ENCODE results near the gene DENND6B. TPM values are rescaled to one million over a fixed set of nuclear protein-coding genes. Genes with fewer than 3 reads are reported as not detected.

Gene DENND6B
- polyA plus RNA-seq, 3 donors, result 9.0 to 12.0 (median 11.2) TPM

DNA sequence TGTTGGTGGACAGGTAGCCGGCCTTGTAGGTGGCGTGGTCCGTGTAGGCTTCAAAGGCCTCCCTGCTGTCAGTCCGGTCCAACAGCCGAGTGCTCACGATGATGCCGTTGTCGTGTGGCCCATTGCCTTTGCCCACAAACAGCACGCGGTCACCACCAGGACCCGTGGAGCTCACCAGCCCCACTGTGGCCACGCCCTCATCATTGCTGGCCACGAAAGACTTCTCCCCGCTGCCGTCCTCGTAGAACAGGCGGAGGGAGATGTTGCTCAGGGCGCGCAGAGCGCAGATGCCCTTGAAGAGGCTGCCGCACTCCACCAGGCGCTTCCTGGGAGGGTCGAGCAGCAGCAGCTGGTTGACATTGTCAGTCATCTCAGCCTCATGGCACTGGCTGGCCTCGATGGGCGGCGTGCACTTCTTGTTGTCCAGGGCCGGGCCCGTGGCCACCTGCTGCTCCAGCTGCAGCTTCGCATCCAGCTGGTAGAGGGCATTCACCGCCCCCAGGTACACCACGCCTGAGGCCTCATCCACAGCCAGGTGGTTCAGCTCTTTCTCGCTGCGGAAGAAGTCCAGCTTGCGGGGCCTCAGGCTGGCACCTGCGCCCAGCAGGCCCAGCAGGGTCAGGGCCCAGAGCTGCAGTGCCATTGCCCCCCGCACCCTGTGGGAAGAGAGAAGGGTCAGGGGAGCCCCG is 36.7 kb downstream of the DENND6B start:
- DNase-seq (ENCODE audit: low read depth in 3 of 3, low spot score in 2 of 3), result no peak

DNA sequence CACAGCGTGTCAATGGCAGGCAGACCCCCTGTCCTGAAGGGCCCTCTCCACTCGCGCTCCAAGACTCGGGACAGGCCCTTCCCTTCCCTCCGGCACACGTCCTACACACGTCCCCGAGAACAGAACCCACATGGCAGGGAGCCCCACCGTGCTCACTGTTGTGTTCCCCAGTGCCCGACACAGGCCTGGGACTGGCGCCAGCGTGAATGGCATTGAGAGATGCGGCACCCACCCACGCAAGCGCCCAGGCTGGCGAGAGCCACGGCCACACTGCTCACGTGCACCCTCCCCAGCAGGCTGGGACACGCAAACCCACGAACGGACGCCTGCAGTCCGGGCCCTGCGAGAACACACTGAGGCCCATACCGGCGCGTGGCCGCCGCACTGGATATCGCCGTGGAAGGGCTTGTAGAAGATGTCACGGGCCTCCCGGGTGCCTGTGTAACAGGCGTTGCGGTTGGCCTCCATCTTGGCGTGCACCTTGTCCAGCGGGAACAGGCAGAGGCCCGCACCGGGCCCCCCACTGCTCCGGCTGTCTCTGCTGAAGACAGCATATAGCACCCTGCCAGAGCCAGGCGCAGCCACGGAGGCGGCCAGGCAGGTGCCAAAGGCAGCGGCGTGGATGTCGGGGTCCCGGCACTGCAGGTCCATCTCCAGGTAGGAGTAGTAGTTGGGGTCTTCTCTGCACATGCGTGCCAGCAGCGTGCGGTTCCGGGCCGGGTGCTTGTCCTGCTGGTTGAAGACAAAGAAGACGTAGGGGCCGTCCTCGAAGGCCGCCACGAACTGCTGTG is 37.5 kb downstream of the DENND6B start:
- DNase-seq (ENCODE audit: low read depth in 3 of 3, low spot score in 2 of 3), result no peak

DNA sequence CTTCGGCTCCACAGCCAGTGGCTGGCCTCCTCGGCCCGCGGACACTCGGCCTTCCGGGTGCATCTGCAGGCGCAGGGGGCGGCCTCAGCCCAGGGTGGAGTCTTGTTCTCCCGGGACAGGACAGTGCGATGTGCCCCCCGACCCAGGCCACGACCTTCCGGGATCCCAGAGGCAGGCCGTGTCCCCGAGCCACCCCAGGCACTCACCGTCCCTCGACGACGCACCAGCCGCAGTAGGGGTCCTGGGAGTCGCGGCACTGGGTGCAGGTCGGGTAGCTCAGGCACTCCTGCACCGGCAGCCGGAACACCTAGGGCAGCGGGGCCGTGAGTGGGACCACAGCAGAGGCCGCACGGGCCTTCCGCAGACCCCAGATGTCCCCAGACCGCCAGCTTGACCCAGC is 39.1 kb downstream of the DENND6B start:
- no peak for DNase-seq (ENCODE audit: low read depth in 3 of 3, low spot score in 2 of 3)

DNA sequence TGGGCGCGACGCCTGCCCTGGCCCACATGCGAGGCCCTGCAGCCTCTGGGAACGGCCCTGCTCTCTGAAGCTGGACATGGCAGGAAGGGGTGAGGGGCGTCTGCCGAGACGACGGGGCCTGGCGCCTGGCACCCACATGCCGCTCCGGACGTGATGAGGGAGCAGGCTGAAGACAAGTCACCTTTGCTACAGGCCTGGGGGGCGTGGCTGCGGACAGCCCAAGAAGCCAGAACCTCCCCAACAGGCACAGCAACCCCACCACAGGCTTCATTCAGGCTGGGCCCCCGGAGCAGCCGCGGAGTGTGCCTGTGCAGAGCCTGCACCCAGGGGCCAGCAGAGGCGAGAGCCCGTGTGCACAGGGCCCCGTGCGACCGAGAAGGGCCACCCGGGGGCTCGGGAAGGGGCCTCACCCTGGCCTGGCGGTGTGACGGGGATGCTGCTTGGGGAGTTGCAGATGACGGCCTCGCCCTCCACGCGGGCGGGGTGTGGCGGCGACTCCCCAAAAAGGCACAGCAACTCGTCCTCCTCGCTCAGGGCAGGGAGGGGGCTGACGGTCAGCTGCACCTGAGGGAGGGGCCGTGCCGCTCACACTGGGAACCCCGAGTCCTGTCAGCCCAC is 40.0 kb downstream of the DENND6B start:
- DNase-seq (ENCODE audit: low read depth in 3 of 3, low spot score in 2 of 3), result no peak

DNA sequence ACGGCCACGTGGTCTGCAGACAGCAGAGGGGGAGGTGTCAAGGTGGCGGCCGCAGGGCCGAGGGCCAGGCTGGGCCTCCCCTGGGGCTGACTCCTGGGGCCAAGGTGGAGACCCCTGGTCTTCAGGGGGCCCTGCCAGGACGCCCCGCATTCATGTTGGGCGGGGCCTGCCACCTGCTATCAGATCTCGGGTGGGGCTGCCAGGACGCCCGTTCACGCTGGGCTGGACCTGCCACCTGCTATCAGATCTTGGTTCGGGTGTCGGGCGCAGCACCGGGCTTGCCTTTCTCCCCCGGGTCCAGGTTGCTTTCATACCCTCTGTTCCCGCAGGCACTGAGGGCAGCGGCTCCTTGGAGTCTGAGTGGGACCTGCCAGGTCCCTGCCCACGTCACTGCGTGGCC is 40.5 kb downstream of the DENND6B start:
- DNase-seq (ENCODE audit: low read depth in 3 of 3, low spot score in 2 of 3), result no peak

DNA sequence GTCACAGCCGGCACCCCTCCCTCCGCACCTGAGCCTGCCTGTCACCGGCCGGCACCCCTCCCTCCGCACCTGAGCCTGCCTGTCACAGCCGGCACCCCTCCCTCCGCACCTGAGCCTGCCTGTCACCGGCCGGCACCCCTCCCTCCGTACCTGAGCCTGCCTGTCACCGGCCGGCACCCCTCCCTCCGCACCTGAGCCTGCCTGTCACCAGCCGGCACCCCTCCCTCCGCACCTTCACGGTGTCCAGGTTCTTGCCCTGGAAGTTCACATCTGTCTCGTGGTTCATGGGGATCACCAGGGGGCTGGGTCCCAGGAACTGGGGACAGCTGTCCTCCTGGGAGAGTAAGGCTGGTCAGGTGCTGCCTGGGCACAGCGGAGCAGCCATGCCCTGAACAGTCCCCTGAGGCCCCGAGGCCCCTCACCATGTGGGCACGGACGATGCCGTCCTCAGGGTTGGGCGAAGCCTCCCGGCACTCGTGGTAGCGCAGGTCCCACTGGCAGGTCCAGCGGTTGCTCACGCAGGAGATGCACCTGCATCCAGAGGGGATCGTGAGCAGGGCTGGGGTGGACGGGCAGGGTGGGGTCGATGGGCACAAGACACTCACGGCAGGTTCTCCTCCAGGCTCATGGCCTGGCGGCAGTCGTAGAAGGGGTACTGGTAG is 41.1 kb downstream of the DENND6B start:
- no peak for DNase-seq (ENCODE audit: low read depth in 3 of 3, low spot score in 2 of 3)

DNA sequence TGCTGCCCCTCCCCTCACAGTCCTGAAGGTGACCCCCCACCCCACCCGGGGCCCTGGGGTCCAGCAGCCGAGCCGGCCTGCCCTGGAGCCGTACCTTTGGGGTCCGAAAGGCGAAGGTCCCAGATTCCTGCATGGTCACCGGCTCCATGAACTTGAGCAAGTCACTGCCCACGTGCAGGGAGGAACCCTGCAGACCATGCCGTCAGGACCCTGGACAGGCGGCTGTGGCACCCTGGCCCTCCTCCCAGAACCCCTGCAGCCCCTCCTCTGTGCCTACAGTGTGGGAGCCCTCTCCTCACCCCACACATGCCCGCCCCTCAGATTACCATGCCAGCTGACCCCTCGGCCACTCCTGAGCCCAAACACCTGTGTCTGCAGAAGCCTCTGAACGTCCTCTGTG is 42.3 kb downstream of the DENND6B start:
- no peak for DNase-seq (ENCODE audit: low read depth in 3 of 3, low spot score in 2 of 3)

DNA sequence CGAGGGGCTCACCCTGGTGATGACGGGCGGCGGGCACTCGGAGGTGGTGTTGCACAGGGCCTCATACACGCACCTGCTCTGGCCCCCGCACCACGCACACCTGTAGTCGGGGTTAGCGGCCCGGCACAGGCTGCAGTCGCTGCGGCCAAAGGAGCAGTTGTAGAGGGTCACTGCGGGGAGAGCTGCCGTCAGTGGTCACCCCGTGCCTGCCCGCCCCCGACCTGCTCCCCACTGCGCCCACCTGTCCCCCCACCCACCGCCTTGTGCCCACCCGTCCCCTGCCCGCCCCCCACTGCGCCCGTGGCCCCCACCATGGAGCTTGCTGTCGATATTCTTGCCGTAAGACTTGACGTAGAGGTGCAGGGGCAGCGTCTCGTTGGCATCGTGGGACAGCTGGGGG is 43.0 kb downstream of the DENND6B start:
- DNase-seq (ENCODE audit: low read depth in 3 of 3, low spot score in 2 of 3), result no peak

DNA sequence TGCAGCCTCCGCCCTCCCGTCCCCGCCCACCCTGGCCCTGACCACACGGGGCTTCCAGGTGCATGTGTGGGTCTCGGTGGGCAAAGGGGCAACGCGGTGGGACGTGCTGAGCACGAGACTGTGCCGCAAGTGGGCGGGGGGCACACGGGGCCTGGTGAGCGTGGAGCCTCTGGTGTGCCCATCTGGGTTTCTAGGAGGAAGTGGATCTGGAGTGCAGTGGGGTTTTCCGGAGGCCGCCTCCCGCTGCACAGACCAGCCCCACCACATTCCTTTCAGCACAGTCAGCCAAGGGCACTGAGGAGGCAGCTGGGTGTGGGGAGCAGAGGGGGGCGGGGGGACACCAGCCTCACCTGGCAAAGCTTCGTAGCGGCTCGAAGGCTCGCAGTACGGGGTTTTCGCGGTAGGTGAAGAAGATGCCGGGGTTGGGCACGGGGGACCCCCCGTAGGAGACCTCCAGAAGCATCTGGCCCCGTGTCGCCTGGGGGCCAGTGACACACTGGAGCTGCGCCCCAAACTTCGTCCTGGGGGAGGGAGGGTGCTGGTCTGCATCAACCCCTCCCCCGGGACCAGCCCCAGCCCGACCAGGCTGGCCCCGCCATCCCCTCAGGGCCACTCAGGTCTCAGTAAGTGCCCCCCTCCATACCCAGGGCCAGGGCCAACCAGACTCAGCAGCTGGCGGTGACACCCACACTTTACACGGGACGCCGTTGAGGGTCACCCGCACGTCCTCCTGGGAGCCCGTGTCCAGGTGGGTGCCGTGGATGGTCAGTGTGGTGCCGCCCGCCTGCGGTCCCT is 44.3 kb downstream of the DENND6B start:
- no peak for DNase-seq (ENCODE audit: low read depth in 3 of 3, low spot score in 2 of 3)

DNA sequence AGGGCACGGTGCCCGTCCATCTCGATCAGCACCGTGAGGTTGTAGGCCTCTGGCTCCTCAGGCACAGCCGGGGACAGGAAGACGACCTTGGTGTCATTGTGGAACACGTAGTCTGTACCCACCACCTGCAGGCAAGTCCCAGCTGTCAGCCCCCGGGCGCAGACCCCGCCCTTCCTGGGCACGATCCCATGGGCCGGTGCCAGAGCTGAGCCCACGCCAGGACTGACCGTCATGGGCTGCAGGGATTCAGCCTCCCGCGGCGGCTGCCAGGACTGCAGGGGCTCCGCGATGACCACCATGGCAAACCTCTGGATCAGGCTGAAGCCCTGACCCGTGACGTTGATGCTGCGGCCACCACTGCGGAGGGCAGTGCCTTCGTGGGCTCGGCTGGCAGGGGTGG is 44.9 kb downstream of the DENND6B start:
- DNase-seq (ENCODE audit: low read depth in 3 of 3, low spot score in 2 of 3), result no peak

DNA sequence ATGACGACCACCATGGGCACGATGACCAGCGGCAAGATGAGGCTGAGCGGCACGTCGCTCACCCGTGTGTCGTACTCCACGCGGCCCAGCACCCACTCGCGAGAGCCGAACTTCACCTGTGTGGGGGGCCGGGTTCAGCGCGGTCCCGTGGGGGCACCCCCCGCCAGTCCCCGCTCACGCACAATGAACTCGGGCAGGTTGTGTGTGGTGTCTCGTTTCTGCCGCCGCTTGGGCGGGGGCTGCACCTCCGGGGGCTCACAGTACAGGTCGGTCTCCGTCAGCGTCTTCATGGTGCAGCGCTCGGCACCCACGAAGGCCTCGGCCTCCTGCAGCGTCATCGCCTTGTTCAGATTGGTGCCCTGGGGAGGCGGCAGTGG is 45.4 kb downstream of the DENND6B start:
- DNase-seq (ENCODE audit: low read depth in 3 of 3, low spot score in 2 of 3), result no peak

DNA sequence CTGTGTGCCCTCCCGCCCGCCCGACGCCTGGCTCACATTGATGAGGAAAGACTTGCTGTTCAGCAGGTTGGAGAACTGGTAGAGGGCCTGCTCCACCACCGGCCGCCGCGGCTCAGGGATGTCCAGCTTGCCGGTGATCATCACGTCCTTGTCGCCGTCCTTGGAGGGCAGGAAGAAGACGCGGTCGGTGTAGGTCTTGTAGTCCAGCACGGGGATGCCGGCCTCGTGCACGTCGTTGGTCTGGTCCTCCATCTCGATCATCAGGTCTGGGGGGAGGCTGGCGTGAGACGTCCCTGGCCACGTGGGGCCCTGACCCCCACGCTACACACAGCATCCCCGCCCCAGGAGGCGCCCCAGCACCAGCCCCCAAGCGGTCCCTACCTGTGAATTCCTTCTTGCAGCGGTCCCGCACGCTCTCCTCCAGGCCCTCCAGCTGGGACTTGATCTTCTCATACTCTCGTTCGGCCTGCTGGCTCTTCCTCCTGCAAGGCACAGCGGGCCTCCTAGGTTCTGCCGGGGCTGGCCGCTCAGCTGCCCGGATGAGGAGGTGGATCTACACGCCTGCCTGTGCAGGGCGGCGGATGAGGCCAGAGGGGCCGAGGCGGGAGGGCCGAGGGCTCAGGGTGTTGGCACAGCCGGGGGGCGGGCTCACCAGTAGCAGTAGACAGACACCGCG is 46.0 kb downstream of the DENND6B start:
- no peak for DNase-seq (ENCODE audit: low read depth in 3 of 3, low spot score in 2 of 3)

DNA sequence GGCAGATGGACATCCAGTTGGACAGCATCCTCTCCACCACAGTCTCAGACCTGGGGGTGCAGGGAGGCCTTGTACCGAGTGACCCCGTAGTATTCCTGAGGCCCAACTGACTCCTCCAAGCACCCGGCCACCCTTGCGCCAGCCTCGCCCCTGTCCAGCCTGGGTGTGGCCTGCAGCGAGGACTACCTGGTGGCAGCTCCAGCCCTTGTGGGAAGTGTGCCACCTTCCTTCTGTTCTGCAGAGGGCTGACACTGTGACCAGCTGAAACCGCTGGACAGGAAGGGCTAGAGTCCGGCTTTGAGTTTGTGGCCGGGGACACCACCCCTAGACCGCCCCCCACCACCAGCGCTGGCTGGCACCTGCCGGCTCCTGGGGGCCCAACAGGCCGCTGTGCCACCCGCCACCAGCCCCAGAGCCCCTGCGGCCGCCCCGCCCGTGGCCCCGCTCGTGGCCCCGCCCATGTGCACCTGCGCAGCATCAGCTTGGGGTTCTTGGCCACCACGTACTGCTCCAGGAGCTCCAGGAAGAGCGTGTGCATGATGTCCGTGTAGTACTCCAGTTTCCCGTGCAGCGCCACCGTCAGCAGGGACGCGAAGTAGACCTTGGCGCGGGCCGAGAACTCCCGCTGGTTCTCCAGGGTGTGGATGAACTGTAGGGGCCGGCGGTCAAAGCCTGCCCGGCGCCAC is 46.6 kb downstream of the DENND6B start:
- no peak for DNase-seq (ENCODE audit: low read depth in 3 of 3, low spot score in 2 of 3)

DNA sequence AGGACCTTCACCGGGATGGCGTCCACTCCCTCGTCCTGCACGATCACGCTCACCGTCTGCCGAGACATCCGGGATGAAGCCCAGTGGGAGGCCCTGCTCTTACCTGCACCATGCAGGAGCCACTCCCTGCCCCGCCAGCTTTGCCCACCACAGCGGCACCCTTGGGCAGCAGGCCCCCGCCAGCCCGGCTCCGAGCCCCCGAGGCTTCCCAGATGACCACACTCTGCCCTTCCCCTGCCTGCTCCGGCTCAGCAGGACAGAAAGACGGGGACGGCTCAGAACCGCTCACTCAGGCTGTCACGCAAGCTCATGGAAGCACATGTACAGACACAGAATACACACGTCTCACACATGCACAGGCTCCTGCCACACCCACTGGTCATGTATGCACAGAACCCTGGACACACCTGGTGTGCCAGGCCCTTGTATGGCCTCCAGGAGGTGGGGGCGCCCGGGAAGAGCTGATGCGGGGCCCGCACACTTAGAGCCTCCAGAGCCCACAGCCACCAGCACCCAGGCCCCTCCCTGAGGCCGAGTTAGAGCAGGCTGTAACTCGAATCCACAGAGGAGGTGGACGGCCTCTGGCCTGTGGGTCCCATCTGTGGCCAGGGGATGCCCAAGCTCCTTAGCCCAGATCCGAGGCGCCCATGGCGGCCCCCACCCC is 47.7 kb downstream of the DENND6B start:
- no peak for DNase-seq (ENCODE audit: low read depth in 3 of 3, low spot score in 2 of 3)

DNA sequence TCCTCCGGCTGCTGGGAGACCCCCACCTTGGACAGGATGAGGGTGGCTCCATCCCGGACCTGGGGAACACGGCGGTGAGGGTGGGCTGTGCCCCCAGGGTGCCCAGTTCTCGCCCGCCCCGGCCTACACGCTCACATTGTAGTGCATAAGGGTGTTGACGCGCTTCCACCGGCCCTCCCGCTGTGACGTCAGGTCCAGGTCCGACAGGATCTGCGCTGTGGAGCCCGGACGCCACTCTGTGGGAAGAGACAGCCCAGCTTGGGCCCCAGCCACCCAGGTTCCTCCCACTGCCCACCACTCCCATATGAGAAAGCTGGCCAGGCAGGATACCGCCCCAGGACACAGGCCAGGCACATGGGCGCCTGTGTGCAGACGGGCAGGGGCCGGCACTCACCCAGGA is 48.4 kb downstream of the DENND6B start:
- no peak for DNase-seq (ENCODE audit: low read depth in 3 of 3, low spot score in 2 of 3)

DNA sequence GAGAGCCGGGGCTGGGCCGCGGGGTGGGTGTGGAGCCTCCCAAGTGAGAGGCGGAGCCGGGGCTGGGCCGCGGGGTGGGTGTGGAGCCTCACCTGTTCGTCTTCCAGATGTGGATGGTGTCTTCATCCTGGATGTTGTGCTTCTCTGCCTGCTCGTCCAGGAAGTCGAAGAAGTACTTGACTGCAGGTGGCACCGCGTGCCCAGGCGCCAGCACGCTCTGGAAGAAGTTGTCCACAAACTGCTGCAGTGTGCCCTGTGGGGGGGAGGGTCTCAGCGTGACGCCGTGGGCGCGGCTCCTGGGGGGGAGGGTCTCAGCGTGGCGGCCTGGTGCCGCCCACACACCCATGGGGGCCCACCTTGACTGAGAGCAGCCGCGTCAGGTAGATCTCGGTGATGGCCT is 49.1 kb downstream of the DENND6B start:
- DNase-seq (ENCODE audit: low read depth in 3 of 3, low spot score in 2 of 3), result no peak

DNA sequence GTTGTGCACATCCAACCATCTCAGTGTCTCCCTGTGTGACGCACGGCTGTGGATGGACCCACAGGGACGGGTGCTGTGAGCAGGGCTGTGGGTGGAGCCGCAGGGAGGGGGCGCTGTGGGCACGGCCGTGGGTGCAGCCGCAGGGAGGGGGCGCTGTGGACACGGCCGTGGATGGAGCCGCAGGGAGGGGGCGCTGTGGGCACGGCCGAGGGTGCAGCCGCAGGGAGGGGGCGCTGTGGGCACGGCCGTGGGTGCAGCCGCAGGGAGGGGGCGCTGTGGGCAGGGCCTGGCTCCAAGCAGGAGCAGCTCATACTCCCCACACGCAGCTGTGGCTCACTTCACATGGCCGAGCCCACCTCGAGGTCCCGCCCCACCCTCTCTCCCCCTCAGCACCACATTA is 50.7 kb downstream of the DENND6B start:
- DNase-seq (ENCODE audit: low read depth in 3 of 3, low spot score in 2 of 3), result no peak

DNA sequence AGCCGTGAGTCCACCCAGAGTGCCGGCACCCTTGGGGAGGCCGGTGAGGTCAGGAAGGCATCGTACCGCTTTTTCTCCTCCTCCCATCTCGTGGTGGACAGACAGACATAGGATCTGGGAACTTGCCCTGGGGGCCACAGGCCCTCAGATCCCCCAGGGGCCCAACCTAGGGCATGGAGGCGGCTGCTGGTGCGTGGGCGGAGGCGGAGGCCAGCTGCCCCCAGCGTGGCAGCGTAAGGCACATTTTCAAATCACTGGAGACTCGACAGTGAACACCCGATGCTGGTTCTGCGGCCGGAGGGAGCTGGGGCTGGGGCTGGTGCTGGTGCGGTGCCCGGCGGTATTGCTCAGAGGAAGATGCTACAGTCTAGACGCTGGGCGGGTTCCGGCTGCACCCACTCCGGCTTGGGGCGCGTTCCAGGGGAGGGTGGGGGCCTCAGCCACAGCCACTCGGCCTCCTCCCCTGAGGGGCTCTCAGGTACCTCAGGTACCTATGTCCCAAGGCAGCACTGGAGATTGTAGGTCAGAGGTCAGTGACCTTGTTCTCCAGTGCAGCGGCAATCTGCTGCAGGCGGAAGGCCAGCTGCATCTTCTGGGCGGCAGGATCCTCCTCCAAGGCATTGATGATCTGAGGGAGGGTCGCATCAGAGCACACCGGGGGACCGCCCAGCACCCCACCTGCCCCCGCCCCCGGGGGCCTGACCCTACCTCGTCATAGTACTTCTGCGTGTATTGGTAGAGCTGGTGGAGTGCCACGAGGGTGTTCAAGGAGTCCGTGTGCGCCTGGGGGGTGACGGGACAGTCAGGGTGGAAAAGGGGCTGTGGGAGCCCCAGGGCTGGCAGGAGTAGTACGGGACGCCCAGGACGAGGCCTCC is 51.4 kb downstream of the DENND6B start:
- no peak for DNase-seq (ENCODE audit: low read depth in 3 of 3, low spot score in 2 of 3)

Measured in right renal cortex interstitium (tissue), 3 donors.